KMS-11 (cell line): Measurements from ENCODE around the gene ACTN2.

Source experiments
- H2AFZ ChIP-seq: fragments of 200-600 bp; sonication (generic); 2 replicates; pipeline ENCODE4 v1.6.1; 2016; ENCODE audit warnings: antibody characterized with exemption, mixed run types, low read depth
- H3K27ac ChIP-seq: fragments of 200-600 bp; sonication (generic); 2 replicates; pipeline ENCODE4 v1.6.1; 2016; ENCODE audit warnings: mild to moderate bottlenecking, mixed run types
- H3K27me3 ChIP-seq: fragments of 200-600 bp; sonication (generic); 2 replicates; pipeline ENCODE4 v1.6.1; 2017; ENCODE audit warnings: mild to moderate bottlenecking, low read depth, mixed run types, moderate library complexity; ENCODE audit not compliant: insufficient read depth
- H3K36me3 ChIP-seq: fragments of 200-600 bp; sonication (generic); 2 replicates; pipeline ENCODE4 v1.6.1; 2017; ENCODE audit warnings: mild to moderate bottlenecking, mixed run types; ENCODE audit not compliant: insufficient read depth
- H3K4me1 ChIP-seq: fragments of 200-600 bp; sonication (generic); 2 replicates; pipeline ENCODE4 v1.6.1; 2016; ENCODE audit warnings: mild to moderate bottlenecking, low read depth, mixed run types; ENCODE audit not compliant: poor library complexity, severe bottlenecking
- H3K4me2 ChIP-seq: fragments of 200-600 bp; sonication (generic); 2 replicates; pipeline ENCODE4 v1.7.0; 2016; ENCODE audit warnings: mild to moderate bottlenecking, mixed run types
- H3K4me3 ChIP-seq: fragments of 200-600 bp; sonication (generic); IDR thresholded peaks from 2 replicates; pipeline ENCODE4 v1.6.1; 2017; ENCODE audit warnings: low read depth, low read length, mixed read lengths; ENCODE audit not compliant: insufficient read depth
- H3K79me2 ChIP-seq: fragments of 200-600 bp; sonication (generic); 2 replicates; pipeline ENCODE4 v1.6.1; 2016; ENCODE audit warnings: low read depth, mixed run types; ENCODE audit not compliant: insufficient read depth
- H3K9ac ChIP-seq: fragments of 200-600 bp; sonication (generic); 2 replicates; pipeline ENCODE4 v1.6.1; 2016; ENCODE audit warnings: mild to moderate bottlenecking, mixed run types
- H4K20me1 ChIP-seq: fragments of 200-600 bp; sonication (generic); 2 replicates; pipeline ENCODE4 v1.6.1; 2016; ENCODE audit warnings: mild to moderate bottlenecking, mixed run types; ENCODE audit not compliant: insufficient read depth
- TF ChIP-seq, protein P1 (sequence below): fragments of 200-600 bp; sonication (generic); conservative IDR thresholded peaks from 2 replicates; pipeline ENCODE4 v1.6.1; 2017; ENCODE audit warnings: low read depth, mild to moderate bottlenecking, antibody characterized with exemption, low read length, moderate library complexity, mixed read lengths

The ACTN2 gene

DNA sequence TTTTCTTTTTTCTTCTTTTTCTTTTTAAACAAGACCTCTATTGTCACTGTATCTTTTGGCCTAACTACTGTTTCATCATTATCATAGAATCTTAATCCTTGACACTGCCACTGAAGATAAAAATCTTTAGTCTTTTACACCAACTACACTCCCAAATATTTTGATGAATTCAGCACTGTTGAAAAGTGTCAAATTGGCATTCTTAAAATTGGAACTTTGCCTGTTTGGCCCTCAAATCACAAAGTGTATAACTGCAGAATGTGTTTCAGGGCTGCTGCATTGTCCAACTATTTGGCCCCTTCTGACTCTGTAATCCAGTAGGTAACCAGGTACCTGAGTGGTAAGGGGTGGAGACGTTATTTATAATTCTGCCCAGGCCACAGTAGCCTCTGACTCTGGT lies 34.3 kb downstream of the ACTN2 start:
- no peak overlapping the region for H3K9ac ChIP-seq
- H4K20me1 ChIP-seq: no peaks in the 10 kb centered on the region
- no peak overlapping the region for H3K4me3 ChIP-seq
- no peaks in the 10 kb centered on the region for H3K79me2 ChIP-seq
- H2AFZ ChIP-seq: no peak overlapping the region
- TF ChIP-seq, protein P1, sequence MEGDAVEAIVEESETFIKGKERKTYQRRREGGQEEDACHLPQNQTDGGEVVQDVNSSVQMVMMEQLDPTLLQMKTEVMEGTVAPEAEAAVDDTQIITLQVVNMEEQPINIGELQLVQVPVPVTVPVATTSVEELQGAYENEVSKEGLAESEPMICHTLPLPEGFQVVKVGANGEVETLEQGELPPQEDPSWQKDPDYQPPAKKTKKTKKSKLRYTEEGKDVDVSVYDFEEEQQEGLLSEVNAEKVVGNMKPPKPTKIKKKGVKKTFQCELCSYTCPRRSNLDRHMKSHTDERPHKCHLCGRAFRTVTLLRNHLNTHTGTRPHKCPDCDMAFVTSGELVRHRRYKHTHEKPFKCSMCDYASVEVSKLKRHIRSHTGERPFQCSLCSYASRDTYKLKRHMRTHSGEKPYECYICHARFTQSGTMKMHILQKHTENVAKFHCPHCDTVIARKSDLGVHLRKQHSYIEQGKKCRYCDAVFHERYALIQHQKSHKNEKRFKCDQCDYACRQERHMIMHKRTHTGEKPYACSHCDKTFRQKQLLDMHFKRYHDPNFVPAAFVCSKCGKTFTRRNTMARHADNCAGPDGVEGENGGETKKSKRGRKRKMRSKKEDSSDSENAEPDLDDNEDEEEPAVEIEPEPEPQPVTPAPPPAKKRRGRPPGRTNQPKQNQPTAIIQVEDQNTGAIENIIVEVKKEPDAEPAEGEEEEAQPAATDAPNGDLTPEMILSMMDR: no peak
- H3K4me1 ChIP-seq: no peaks in the 10 kb centered on the region
- no peaks in the 10 kb centered on the region for H3K36me3 ChIP-seq
- H3K27ac ChIP-seq: no peak overlapping the region
- no peak overlapping the region for H3K4me2 ChIP-seq
- no peaks in the 10 kb centered on the region for H3K27me3 ChIP-seq

GRCh38 chr1:236724049-236724448 lies 37.8 kb downstream of the ACTN2 start:
- Histone ChIP-seq H3K4me3 (no peak overlapping the region), H3K4me2 (no peak overlapping the region), H3K27me3 (no peaks in the 10 kb centered on the region), H3K27ac (no peak overlapping the region), H3K9ac (no peak overlapping the region), H3K4me1 (no peaks in the 10 kb centered on the region), H2AFZ (no peak overlapping the region), H3K36me3 (no peaks in the 10 kb centered on the region), H3K79me2 (no peaks in the 10 kb centered on the region), H4K20me1 (no peaks in the 10 kb centered on the region)
- TF ChIP-seq, protein P1: no peak

GRCh38 chr1:236724506-236724905 lies 38.2 kb downstream of the ACTN2 start:
- no peak overlapping the region for H3K4me3 ChIP-seq
- TF ChIP-seq, protein P1: no peak
- H3K4me1 ChIP-seq: no peaks in the 10 kb centered on the region

GRCh38 chr1:236725668-236726067 lies 39.4 kb downstream of the ACTN2 start:
- Histone ChIP-seq H3K9ac (no peak overlapping the region), H4K20me1 (no peaks in the 10 kb centered on the region), H2AFZ (no peak overlapping the region), H3K36me3 (no peaks in the 10 kb centered on the region), H3K27ac (no peak overlapping the region), H3K4me2 (no peak overlapping the region), H3K4me1 (no peaks in the 10 kb centered on the region), H3K79me2 (no peaks in the 10 kb centered on the region), H3K4me3 (no peak overlapping the region), H3K27me3 (no peaks in the 10 kb centered on the region)
- TF ChIP-seq, protein P1: no peak

More at GRCh38 chr1:236724506-236724905, 38.2 kb downstream of the ACTN2 start:
- no peaks in the 10 kb centered on the region for H3K27me3 ChIP-seq
- no peaks in the 10 kb centered on the region for H3K79me2 ChIP-seq
- no peak overlapping the region for H3K27ac ChIP-seq
- H3K4me2 ChIP-seq: no peak overlapping the region
- H2AFZ ChIP-seq: no peak overlapping the region
- H3K36me3 ChIP-seq: no peaks in the 10 kb centered on the region
- H4K20me1 ChIP-seq: no peaks in the 10 kb centered on the region
- no peak overlapping the region for H3K9ac ChIP-seq
